K562 (cell line): ENCODE data around the gene PTGR1.

Experiments
- BCOR ChIP-seq: fragments of 450-650 bp; IDR thresholded peaks from 2 replicates; pipeline ENCODE4 v1.6.1; 2016
- JUND ChIP-seq, 2 experiments: IDR thresholded peaks; 2 replicates in 1 of 2; 3 replicates in 1 of 2; pipeline ENCODE4 v1.6.1; 2011; ENCODE audit warnings: borderline replicate concordance in 2 of 2, low read depth in 2 of 2, low read length in 2 of 2, improper control_type of control experiment in 1 of 2, missing biosample characterization in 1 of 2, missing genetic modification characterization in 1 of 2, missing genetic modification reagents in 1 of 2
- MEIS2 ChIP-seq: fragments of 450-650 bp; IDR thresholded peaks from 2 replicates; pipeline ENCODE4 v1.6.1; 2014; ENCODE audit warnings: mild to moderate bottlenecking; ENCODE audit not compliant: partially characterized antibody
- PHF8 ChIP-seq: fragments of 200-600 bp; sonication (generic); IDR thresholded peaks from 2 replicates; pipeline ENCODE4 v1.6.1; 2012; ENCODE audit warnings: mixed run types, mild to moderate bottlenecking, inconsistent platforms, low read length, moderate library complexity, borderline replicate concordance
- RBBP5 ChIP-seq: fragments of 200-600 bp; sonication (generic); IDR thresholded peaks from 2 replicates; pipeline ENCODE4 v1.6.1; 2012; ENCODE audit warnings: borderline replicate concordance, mild to moderate bottlenecking, low read length, control low read depth, inconsistent platforms; ENCODE audit not compliant: insufficient read depth, poor library complexity, severe bottlenecking
- ZNF274 ChIP-seq: IDR thresholded peaks from 2 replicates; pipeline ENCODE4 v1.6.1; 2011; ENCODE audit warnings: low read depth, mild to moderate bottlenecking, low read length, moderate library complexity, borderline replicate concordance
- ZNF324 ChIP-seq: fragments of 250-450 bp; sonication (Bioruptor Pico); IDR thresholded peaks from 2 replicates; pipeline ENCODE4 v1.4.0; 2020; ENCODE audit warnings: mild to moderate bottlenecking
- TF ChIP-seq, protein P1 (sequence below), 3 experiments: IDR thresholded peaks in 2 of 3; conservative IDR thresholded peaks in 1 of 3; 2 replicates each; pipeline ENCODE4 v1.5.1; 2011 to 2012; ENCODE audit warnings: low read length in 3 of 3, mild to moderate bottlenecking in 3 of 3, control low read depth in 2 of 3, improper control_type of control experiment in 1 of 3, inconsistent platforms in 1 of 3, low read depth in 1 of 3, mixed read lengths in 1 of 3, moderate library complexity in 1 of 3; ENCODE audit not compliant: insufficient read depth in 2 of 3
- TF ChIP-seq, protein P2 (sequence below): fragments of 250-450 bp; sonication (Bioruptor Pico); IDR thresholded peaks from 2 replicates; pipeline ENCODE4 v1.5.0; 2020; ENCODE audit warnings: mild to moderate bottlenecking, borderline replicate concordance

- TF ChIP-seq JUND (IDR thresholded peaks at IDR 0.05; ENCODE audit: borderline replicate concordance, low read depth, low read length): no peak
- TF ChIP-seq JUND (tag; IDR thresholded peaks at IDR 0.05; ENCODE audit: borderline replicate concordance, low read depth, low read length): no peak
- TF ChIP-seq, protein P1, sequence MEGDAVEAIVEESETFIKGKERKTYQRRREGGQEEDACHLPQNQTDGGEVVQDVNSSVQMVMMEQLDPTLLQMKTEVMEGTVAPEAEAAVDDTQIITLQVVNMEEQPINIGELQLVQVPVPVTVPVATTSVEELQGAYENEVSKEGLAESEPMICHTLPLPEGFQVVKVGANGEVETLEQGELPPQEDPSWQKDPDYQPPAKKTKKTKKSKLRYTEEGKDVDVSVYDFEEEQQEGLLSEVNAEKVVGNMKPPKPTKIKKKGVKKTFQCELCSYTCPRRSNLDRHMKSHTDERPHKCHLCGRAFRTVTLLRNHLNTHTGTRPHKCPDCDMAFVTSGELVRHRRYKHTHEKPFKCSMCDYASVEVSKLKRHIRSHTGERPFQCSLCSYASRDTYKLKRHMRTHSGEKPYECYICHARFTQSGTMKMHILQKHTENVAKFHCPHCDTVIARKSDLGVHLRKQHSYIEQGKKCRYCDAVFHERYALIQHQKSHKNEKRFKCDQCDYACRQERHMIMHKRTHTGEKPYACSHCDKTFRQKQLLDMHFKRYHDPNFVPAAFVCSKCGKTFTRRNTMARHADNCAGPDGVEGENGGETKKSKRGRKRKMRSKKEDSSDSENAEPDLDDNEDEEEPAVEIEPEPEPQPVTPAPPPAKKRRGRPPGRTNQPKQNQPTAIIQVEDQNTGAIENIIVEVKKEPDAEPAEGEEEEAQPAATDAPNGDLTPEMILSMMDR (IDR thresholded peaks at IDR 0.05 in 2 of 3, conservative IDR thresholded peaks at IDR 0.05 in 1 of 3; ENCODE audit: insufficient read depth in 2 of 3, low read depth in 1 of 3, low read length in 3 of 3): no peak
- no peak for TF ChIP-seq PHF8
- no peak for TF ChIP-seq RBBP5
- TF ChIP-seq MEIS2: no peak
- TF ChIP-seq ZNF274: no peak
- TF ChIP-seq, protein P2, sequence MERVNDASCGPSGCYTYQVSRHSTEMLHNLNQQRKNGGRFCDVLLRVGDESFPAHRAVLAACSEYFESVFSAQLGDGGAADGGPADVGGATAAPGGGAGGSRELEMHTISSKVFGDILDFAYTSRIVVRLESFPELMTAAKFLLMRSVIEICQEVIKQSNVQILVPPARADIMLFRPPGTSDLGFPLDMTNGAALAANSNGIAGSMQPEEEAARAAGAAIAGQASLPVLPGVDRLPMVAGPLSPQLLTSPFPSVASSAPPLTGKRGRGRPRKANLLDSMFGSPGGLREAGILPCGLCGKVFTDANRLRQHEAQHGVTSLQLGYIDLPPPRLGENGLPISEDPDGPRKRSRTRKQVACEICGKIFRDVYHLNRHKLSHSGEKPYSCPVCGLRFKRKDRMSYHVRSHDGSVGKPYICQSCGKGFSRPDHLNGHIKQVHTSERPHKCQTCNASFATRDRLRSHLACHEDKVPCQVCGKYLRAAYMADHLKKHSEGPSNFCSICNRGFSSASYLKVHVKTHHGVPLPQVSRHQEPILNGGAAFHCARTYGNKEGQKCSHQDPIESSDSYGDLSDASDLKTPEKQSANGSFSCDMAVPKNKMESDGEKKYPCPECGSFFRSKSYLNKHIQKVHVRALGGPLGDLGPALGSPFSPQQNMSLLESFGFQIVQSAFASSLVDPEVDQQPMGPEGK (CRISPR knock-in tag): no peak
- no peak for TF ChIP-seq ZNF324 (CRISPR knock-in tag)
- no peak for TF ChIP-seq BCOR
These were observed 35.4 kb upstream of the PTGR1 start for GRCh38 chr9:111634860-111635259.
